HEK293T (cell line): ENCODE data around the gene ZNF605.
A peak's percentile ranks its signal among the peaks of the same experiment; 100 is the strongest.
"Not testable (repeated sequence)": the region's sequence is repeated elsewhere in the genome, so short reads cannot be mapped to it uniquely, and the experiment has no call there.

Experiments used
- CTCF ChIA-PET: fragments of 350-600 bp; formaldehyde crosslinking; extraction: SDS; loops from one replicate; lab custom pipeline; 2021; ENCODE audit warnings: antibody characterized with exemption, inconsistent platforms; lab: Yijun Ruan, JAX
- POLR2A ChIA-PET: fragments of 350-600 bp; formaldehyde crosslinking; extraction: SDS; loops from one replicate; lab custom pipeline; 2020; ENCODE audit warnings: antibody characterized with exemption, inconsistent platforms; lab: Yijun Ruan, JAX
- DNase-seq: peaks from one replicate; pipeline ENCODE4 v3.0.0; 2012; ENCODE audit warnings: mixed read lengths; ENCODE audit errors: extremely low spot score
- ARNT ChIP-seq: fragments of 450-650 bp; IDR thresholded peaks from 2 replicates; pipeline ENCODE4 v1.6.1; 2017; ENCODE audit warnings: mild to moderate bottlenecking
- BHLHE40 ChIP-seq: fragments of 450-650 bp; IDR thresholded peaks from 2 replicates; pipeline ENCODE4 v1.6.1; 2016; ENCODE audit warnings: mild to moderate bottlenecking, moderate library complexity, borderline replicate concordance
- CTBP1 ChIP-seq: fragments of 450-650 bp; IDR thresholded peaks from 2 replicates; pipeline ENCODE4 v1.6.1; 2016; ENCODE audit warnings: borderline replicate concordance
- ELF4 ChIP-seq: fragments of 450-650 bp; IDR thresholded peaks from 2 replicates; pipeline ENCODE4 v1.6.1; 2017; ENCODE audit warnings: antibody characterized with exemption
- FOXA1 ChIP-seq: fragments of 450-650 bp; IDR thresholded peaks from 2 replicates; pipeline ENCODE4 v1.6.1; 2016; ENCODE audit warnings: mild to moderate bottlenecking
- FOXK2 ChIP-seq: fragments of 450-650 bp; IDR thresholded peaks from 2 replicates; pipeline ENCODE4 v1.6.1; 2016; ENCODE audit warnings: mild to moderate bottlenecking
- FOXM1 ChIP-seq: fragments of 450-650 bp; IDR thresholded peaks from 2 replicates; pipeline ENCODE4 v1.6.1; 2017; ENCODE audit warnings: mild to moderate bottlenecking, borderline replicate concordance
- HDGF ChIP-seq: fragments of 450-650 bp; IDR thresholded peaks from 2 replicates; pipeline ENCODE4 v1.6.1; 2017; ENCODE audit warnings: antibody characterized with exemption, borderline replicate concordance
- L3MBTL2 ChIP-seq: fragments of 450-650 bp; conservative IDR thresholded peaks from 2 replicates; pipeline ENCODE4 v1.6.1; 2016; ENCODE audit warnings: mild to moderate bottlenecking
- LEF1 ChIP-seq: fragments of 450-650 bp; IDR thresholded peaks from 2 replicates; pipeline ENCODE4 v1.6.1; 2017; ENCODE audit warnings: mild to moderate bottlenecking, borderline replicate concordance
- NFRKB ChIP-seq: fragments of 450-650 bp; IDR thresholded peaks from 2 replicates; pipeline ENCODE4 v1.6.1; 2016; ENCODE audit warnings: mild to moderate bottlenecking, moderate library complexity
- PKNOX1 ChIP-seq: fragments of 450-650 bp; IDR thresholded peaks from 2 replicates; pipeline ENCODE4 v1.6.1; 2016
- SP1 ChIP-seq: fragments of 450-650 bp; IDR thresholded peaks from 2 replicates; pipeline ENCODE4 v1.6.1; 2017
- SUZ12 ChIP-seq: fragments of 450-650 bp; IDR thresholded peaks from 2 replicates; pipeline ENCODE4 v1.6.1; 2016; ENCODE audit warnings: mild to moderate bottlenecking
- TARDBP ChIP-seq: fragments of 450-650 bp; IDR thresholded peaks from 2 replicates; pipeline ENCODE4 v1.6.1; 2016
- ZNF384 ChIP-seq: fragments of 450-650 bp; IDR thresholded peaks from 2 replicates; pipeline ENCODE4 v1.6.1; 2016

Gene ZNF605

GRCh38 chr12:132967736-132968135 lies 11.6 kb upstream of the ZNF605 start:
- POLR2A ChIA-PET: no interaction called here
- no peak for TF ChIP-seq ARNT
- TF ChIP-seq SUZ12: no peak
- no peak for TF ChIP-seq CTBP1
- no peak for TF ChIP-seq FOXM1
- TF ChIP-seq BHLHE40: no peak
- TF ChIP-seq PKNOX1: no peak
- no peak for TF ChIP-seq ZNF384
- TF ChIP-seq SP1: no peak
- TF ChIP-seq ELF4: no peak
- TF ChIP-seq NFRKB: no peak
- no peak for TF ChIP-seq FOXK2
- TF ChIP-seq FOXA1: no peak
- CTCF ChIA-PET: no interaction called here
- DNase-seq: no peak

- no peak for TF ChIP-seq L3MBTL2
- TF ChIP-seq ELF4: no peak
- TF ChIP-seq TARDBP: no peak
- TF ChIP-seq LEF1: no peak
- no peak for TF ChIP-seq NFRKB
- TF ChIP-seq BHLHE40: no peak
- TF ChIP-seq HDGF: no peak
- TF ChIP-seq ZNF384: no peak
- no peak for TF ChIP-seq SUZ12
- no peak for TF ChIP-seq FOXK2
- TF ChIP-seq FOXA1: no peak
- no peak for TF ChIP-seq FOXM1
- no peak for TF ChIP-seq PKNOX1
- no peak for TF ChIP-seq ARNT
- no peak for TF ChIP-seq CTBP1
- no peak for TF ChIP-seq SP1
- POLR2A ChIA-PET: no interaction called here
- CTCF ChIA-PET: no interaction called here
- DNase-seq: no peak
Measured at GRCh38 chr12:132966676-132967415, 10.7 kb upstream of the ZNF605 start.

GRCh38 chr12:132965796-132966195 lies 9.7 kb upstream of the ZNF605 start:
- CTCF ChIA-PET: no interaction called here
- no peak for TF ChIP-seq CTBP1
- no peak for TF ChIP-seq ELF4
- POLR2A ChIA-PET: no interaction called here
- no peak for DNase-seq

- CTCF ChIA-PET, DNase-seq: not testable (repeated sequence)
- POLR2A ChIA-PET: interaction anchor here (1.2 kb wide), 1 partner anchor 23 kb away, joined by 3 read pairs; no protein-coding TSS in a partner anchor
Measured at GRCh38 chr12:132963947-132964346, 7.8 kb upstream of the ZNF605 start.

GRCh38 chr12:132961790-132962189 lies 5.7 kb upstream of the ZNF605 start:
- CTCF ChIA-PET, DNase-seq, POLR2A ChIA-PET: not testable (repeated sequence)

- DNase-seq: peak; percentile 20
- no peak for TF ChIP-seq LEF1
- TF ChIP-seq L3MBTL2: no peak
- no peak for TF ChIP-seq PKNOX1
- no peak for TF ChIP-seq TARDBP
- no peak for TF ChIP-seq ELF4
- TF ChIP-seq ZNF384: no peak
- no peak for TF ChIP-seq SP1
- TF ChIP-seq HDGF: no peak
- no peak for TF ChIP-seq ARNT
- TF ChIP-seq SUZ12: no peak
- no peak for TF ChIP-seq NFRKB
- no peak for TF ChIP-seq BHLHE40
- TF ChIP-seq CTBP1: no peak
- no peak for TF ChIP-seq FOXA1
- CTCF ChIA-PET: no interaction called here
- POLR2A ChIA-PET: interaction anchor here (0.6 kb wide), 1 partner anchor 125 kb away, joined by 3 read pairs; no protein-coding TSS in a partner anchor
Measured at GRCh38 chr12:132955094-132956010, 754 bp downstream of the ZNF605 start.

GRCh38 chr12:132954471-132955048 lies 1.5 kb downstream of the ZNF605 start:
- TF ChIP-seq HDGF (no peak), FOXM1 (no peak), TARDBP (no peak), FOXK2 (no peak), ZNF384 (no peak), FOXA1 (no peak), PKNOX1 (no peak), NFRKB (no peak), BHLHE40 (no peak), CTBP1 (no peak), ARNT (no peak), ELF4 (no peak), LEF1 (no peak), L3MBTL2 (no peak), SP1 (no peak), SUZ12 (no peak)
- CTCF ChIA-PET: no interaction called here
- POLR2A ChIA-PET: no interaction called here
- no peak for DNase-seq
